LNCaP clone FGC (cell line): Measurements from ENCODE around the gene TIGIT.

Source experiments
- DNase-seq: peaks from one replicate; pipeline ENCODE4 v3.0.0-alpha.2; 2011; ENCODE audit warnings: low read depth
- H3K4me3 ChIP-seq: 2 replicates; pipeline ENCODE4 v1.5.1; 2011; ENCODE audit warnings: mild to moderate bottlenecking, low read depth, low read length, control low read depth
- TF ChIP-seq, protein P1 (sequence below): IDR thresholded peaks from 2 replicates; pipeline ENCODE4 v1.5.1; 2012; ENCODE audit warnings: mild to moderate bottlenecking; ENCODE audit not compliant: control insufficient read depth, insufficient read depth; ENCODE audit errors: extremely low read depth

TIGIT gene

DNA sequence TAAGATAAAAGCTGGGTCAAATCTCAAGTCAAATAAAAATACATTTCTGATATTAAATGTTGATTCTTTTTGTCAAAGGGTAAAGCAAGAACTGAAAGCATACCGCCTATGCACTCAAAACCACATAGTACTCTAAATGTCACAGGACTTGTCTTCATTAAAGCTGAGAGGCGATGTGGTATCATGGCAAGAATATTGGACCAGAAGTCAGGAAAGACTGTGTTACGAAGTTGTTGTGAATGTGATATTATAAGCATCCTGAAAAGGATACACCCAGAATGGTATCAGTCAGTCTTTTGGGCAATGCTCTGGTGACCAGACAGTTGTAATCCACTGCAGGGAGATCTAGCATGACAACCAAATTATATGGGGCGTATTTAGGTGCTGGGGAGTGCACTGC lies 33.8 kb downstream of the TIGIT start:
- no peak overlapping the region for H3K4me3 ChIP-seq
- DNase-seq, result no peak
- TF ChIP-seq, protein P1, sequence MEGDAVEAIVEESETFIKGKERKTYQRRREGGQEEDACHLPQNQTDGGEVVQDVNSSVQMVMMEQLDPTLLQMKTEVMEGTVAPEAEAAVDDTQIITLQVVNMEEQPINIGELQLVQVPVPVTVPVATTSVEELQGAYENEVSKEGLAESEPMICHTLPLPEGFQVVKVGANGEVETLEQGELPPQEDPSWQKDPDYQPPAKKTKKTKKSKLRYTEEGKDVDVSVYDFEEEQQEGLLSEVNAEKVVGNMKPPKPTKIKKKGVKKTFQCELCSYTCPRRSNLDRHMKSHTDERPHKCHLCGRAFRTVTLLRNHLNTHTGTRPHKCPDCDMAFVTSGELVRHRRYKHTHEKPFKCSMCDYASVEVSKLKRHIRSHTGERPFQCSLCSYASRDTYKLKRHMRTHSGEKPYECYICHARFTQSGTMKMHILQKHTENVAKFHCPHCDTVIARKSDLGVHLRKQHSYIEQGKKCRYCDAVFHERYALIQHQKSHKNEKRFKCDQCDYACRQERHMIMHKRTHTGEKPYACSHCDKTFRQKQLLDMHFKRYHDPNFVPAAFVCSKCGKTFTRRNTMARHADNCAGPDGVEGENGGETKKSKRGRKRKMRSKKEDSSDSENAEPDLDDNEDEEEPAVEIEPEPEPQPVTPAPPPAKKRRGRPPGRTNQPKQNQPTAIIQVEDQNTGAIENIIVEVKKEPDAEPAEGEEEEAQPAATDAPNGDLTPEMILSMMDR, result no peak

DNA sequence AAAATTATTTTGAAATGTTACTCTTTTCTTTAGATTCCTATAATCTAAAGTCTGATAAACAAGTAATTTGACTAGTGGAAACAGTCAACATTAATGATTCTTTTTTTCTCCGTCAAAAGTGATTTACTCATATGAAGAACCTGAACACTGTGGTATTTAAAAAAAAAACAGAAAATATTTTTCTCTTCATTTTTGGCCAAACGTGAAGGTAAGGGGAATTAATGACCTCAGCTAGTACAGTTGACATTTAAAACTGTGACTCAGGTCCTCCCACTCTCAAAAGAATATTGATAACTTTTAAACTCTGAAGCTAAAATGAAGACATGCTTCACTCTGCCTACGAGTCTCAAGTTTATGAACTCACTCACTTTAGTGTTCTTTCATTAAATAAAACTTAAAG lies 34.5 kb downstream of the TIGIT start:
- no peak for DNase-seq
- TF ChIP-seq, protein P1, result no peak
- H3K4me3 ChIP-seq, result no peak overlapping the region

- H3K4me3 ChIP-seq, result no peak overlapping the region
- DNase-seq, result no peak
- TF ChIP-seq, protein P1, result no peak
These were observed 36.0 kb downstream of the TIGIT start for GRCh38 chr3:114329823-114330222.

DNA sequence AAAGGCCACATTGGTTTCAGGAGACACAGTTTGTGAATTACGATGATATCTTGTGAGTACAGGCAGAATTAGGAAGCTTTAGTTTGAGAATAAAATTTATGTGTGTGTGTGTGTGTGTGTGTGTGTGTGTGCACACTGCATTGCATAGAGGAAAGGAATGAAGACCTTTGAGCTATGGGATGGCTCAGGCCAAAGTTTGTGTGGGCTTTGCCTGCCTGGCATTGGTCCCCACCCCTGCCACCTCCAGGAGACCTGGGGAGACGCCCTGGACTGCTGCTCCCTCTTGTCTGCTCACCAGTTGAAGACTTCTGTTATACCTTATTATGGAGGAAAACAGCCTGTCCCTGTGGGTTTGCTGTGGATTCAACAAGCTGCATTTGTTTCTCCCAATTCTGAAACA lies 37.2 kb downstream of the TIGIT start:
- no peak for DNase-seq
- no peak overlapping the region for H3K4me3 ChIP-seq
- TF ChIP-seq, protein P1, result no peak

- no peak for DNase-seq
- TF ChIP-seq, protein P1, result no peak
- H3K4me3 ChIP-seq, result no peak overlapping the region
These were observed 37.9 kb downstream of the TIGIT start for GRCh38 chr3:114331710-114332109.

GRCh38 chr3:114332342-114333179 lies 38.7 kb downstream of the TIGIT start:
- no peak for DNase-seq
- H3K4me3 ChIP-seq, result no peak overlapping the region
- TF ChIP-seq, protein P1, result no peak
